ENCODE measurements around the gene TMEM151B. TPM values are rescaled to one million over a fixed set of nuclear protein-coding genes. Genes with fewer than 3 reads are reported as not detected.
A peak's percentile ranks its signal among the peaks of the same experiment; 100 is the strongest.

Gene TMEM151B
- total and polyA plus RNA-seq, 2 of the 13 experiments (the other 11 are each of a cell fraction or from before 2014, with no cell fraction given), result not detected

DNA sequence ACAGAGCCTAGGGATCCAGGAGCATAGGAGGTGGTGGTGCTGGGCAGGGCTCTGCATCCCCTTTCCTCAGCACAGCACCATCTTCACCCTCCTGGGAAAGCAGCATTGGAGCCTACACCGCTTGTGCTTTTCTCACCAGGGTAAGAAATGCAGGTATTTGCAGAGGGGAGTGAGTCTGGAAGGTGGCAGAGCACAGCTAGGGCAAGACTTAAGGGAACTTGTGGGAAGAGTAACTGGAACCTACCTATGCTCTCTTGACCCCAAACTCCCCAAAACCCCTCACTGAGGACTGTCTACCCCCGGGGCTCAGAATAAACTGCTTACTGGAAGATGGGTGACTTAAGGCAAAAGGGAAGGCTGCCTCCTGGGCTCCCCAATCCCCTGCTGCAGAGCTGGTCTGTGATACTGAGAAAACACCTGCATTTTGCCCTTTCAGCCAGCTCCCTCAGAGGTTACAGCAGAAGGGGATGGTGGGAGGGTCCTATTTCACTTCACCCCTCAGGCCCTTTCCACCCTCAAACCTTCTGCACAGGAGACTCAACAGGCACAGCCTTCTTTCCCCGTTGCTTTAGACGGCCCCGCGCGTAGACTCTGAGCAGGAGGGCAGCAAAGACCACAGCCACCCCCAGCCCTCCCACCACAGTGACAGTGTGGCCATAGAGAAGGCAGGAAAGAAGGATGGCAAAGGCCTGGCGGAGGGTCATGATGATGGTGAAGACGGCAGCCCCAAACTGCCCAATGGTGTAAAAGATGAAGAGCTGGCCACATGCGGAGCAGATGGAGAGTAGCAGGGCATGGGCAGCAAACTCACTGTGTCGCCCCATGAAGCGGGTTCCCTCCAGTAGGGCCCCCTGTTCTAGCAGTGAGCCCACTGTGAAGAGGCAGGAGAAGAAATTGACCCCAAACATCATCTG lies 15.8 kb upstream of the TMEM151B start (continued):
- no peak for TF ChIP-seq ZNF503 (CRISPR knock-in tag; IDR thresholded peaks at IDR 0.05)
- TF ChIP-seq SMARCE1 (IDR thresholded peaks at IDR 0.05; ENCODE audit: borderline replicate concordance), result no peak
- TF ChIP-seq SSRP1 (CRISPR knock-in tag; IDR thresholded peaks at IDR 0.05), result peak; percentile 88; the same call in 1 of the 2 replicates
- TF ChIP-seq MXI1 (IDR thresholded peaks at IDR 0.05; ENCODE audit: borderline replicate concordance, low read depth, low read length), result no peak
- TF ChIP-seq KLF6 (CRISPR knock-in tag; IDR thresholded peaks at IDR 0.05), result no peak
- TF ChIP-seq ZNF569 (CRISPR knock-in tag; IDR thresholded peaks at IDR 0.05; ENCODE audit: borderline replicate concordance), result no peak
- TF ChIP-seq MAFF (IDR thresholded peaks at IDR 0.05; ENCODE audit: low read depth, low read length), result no peak
- no peak for TF ChIP-seq PRDM15 (CRISPR knock-in tag; IDR thresholded peaks at IDR 0.05)
- TF ChIP-seq ZFP91 (CRISPR knock-in tag; IDR thresholded peaks at IDR 0.05; ENCODE audit: borderline replicate concordance), result peak; percentile 75; the same call in 1 of the 2 replicates
- no peak for TF ChIP-seq GZF1 (CRISPR knock-in tag; IDR thresholded peaks at IDR 0.05)
- 0 out of 2 replicates have a peak, but pooled peaks have one; percentile 25 for TF ChIP-seq IRX3 (CRISPR knock-in tag; IDR thresholded peaks at IDR 0.05; ENCODE audit: borderline replicate concordance, low read depth)
- TF ChIP-seq ZNF782 (CRISPR knock-in tag; IDR thresholded peaks at IDR 0.05; ENCODE audit: borderline replicate concordance), result no peak
- no peak for TF ChIP-seq BCLAF1 (IDR thresholded peaks at IDR 0.05)
- no peak for TF ChIP-seq PRPF4 (IDR thresholded peaks at IDR 0.05; ENCODE audit: low read depth, low read length, poor library complexity, severe bottlenecking)
- TF ChIP-seq ZNF703 (CRISPR knock-in tag; IDR thresholded peaks at IDR 0.05; ENCODE audit: borderline replicate concordance), result no peak
- no peak for TF ChIP-seq STAT5B (CRISPR knock-in tag; IDR thresholded peaks at IDR 0.05)
- TF ChIP-seq PAWR (CRISPR knock-in tag; IDR thresholded peaks at IDR 0.05; ENCODE audit: borderline replicate concordance), result no peak
- no peak for TF ChIP-seq ZMYM2 (CRISPR knock-in tag; IDR thresholded peaks at IDR 0.05)
- no peak for TF ChIP-seq ZNF205 (CRISPR knock-in tag; IDR thresholded peaks at IDR 0.05)

Measured in HepG2 (cell line).